ENCODE measurements around the gene INSM1. TPM values are rescaled to one million over a fixed set of nuclear protein-coding genes. Genes with fewer than 3 reads are reported as not detected.

Gene INSM1, protein sequence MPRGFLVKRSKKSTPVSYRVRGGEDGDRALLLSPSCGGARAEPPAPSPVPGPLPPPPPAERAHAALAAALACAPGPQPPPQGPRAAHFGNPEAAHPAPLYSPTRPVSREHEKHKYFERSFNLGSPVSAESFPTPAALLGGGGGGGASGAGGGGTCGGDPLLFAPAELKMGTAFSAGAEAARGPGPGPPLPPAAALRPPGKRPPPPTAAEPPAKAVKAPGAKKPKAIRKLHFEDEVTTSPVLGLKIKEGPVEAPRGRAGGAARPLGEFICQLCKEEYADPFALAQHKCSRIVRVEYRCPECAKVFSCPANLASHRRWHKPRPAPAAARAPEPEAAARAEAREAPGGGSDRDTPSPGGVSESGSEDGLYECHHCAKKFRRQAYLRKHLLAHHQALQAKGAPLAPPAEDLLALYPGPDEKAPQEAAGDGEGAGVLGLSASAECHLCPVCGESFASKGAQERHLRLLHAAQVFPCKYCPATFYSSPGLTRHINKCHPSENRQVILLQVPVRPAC
- total RNA-seq: not detected

DNA sequence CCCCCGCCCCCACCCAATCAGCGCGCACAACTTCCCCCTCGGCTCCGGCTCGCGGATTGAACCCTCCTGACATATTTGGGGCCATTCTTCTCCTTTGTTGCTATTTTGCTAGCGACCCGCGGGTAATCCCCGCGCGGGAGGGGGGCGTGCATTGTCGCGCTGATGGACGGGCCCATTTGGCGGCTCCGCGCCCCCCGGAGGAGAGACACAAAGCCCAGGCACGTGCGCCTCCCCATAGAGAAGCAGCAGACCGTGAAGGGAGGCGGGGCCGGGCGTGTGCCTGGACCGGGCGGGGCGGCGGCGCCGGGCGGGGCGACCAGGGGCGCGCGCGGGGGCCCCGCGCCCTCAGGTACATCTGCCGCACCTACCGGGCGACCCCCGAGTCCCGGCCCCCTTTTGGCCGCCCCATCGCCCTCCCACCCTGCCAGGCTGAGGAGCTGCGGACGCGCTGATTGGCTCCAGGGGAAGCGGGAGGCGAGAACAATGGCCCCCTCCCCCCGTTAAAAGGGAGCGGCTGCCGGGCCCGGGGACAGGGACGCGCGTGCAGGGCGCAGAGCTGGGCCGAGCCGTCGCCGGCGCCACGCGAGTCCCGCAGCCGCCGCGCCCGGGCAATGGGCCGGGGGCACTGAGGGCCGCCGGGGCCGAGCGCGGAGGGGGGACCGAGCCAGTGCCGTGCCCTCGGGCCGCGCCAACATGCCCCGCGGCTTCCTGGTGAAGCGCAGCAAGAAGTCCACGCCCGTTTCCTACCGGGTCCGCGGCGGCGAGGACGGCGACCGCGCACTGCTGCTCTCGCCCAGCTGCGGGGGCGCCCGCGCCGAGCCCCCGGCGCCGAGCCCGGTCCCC is at the start of gene INSM1:
Gene INSM1, plus strand, starts transcription at position 530 of the 843 bp plus-strand sequence. Its CDS starts 164 bp downstream, at position 694.
- Mint-ChIP-seq H3K9me3 (no peaks in the 10 kb centered on the region), H3K36me3 (no peaks in the 10 kb centered on the region), H3K4me1 (ENCODE audit: low read depth in 2 of 2) (peaks cover 6 to 18% of the 10 kb centered on the region in 2 donors), H3K27ac (no peak within 1 kb of the TSS), H3K4me3 (no peak within 1 kb of the TSS), H3K27me3 (peaks cover 51 to 57% of the 10 kb centered on the region in 2 donors)
- DNase-seq (ENCODE audit: low spot score) (no peak), ATAC-seq (no peak)

DNA sequence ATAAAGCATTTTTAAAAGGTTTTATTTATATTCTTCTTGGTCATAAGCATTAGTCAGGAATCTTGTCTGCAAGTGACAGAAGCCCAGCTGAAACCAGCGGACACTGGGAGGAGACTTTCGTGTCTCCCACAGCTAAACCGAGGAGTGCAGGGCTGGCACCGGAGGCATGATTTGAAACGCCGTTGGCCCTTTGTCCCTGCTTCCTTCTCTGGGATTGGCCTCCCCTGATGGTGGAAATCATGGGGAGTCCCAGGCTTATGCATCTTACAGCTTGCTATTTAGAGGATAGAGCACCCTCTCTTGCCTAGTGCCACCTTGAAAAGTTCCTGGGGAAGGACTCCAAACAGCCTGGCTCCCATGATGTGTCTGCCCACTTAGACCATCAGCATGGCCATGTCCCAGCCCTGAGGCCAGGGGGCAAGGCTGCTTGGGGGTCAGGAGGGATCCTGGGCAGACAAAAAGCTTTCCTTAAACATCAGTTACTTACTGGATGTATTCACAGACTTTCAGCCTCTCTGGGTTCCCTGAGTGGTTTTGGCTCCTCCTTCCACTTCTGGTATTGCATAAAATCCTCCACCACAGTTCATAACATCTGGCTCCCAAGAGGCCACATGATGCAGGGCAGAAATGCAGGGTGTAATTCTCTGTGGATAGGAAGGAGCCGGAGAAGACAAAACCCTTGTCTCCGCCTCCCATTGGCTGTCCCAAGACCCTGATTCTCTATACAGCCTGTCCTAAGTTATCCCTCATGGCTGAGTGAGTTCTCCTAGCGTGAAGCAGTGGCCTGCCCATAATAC is 49.3 kb upstream of the INSM1 start:
- ATAC-seq (peak in 1 of 2 donors; percentile 9), DNase-seq (ENCODE audit: low spot score) (no peak)
- Mint-ChIP-seq H3K9me3 (no peaks in the 10 kb centered on the region), H3K4me1 (ENCODE audit: low read depth in 2 of 2) (no peaks in the 10 kb centered on the region), H3K27me3 (no peaks in the 10 kb centered on the region), H3K27ac (no peak overlapping the region), H3K4me3 (no peak overlapping the region), H3K36me3 (no peaks in the 10 kb centered on the region)

DNA sequence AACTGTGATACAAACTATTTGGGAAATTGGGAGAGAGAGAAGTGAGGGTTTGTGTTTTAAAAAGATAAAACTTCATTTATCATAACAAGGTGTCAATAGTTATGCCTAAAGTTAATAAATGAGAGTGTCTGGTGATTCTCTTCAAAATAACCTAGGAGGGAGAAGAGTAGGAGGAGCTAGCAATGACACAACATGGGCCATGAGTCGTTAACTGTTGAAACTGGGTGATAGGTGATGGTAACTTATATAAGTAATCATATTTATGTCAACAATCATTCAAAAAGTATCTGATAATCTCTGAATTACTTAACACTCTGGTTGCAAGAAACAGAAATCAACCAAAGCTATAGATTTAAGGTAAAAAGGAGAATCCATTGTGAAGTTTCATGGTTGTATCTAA is 46.8 kb upstream of the INSM1 start:
- ATAC-seq (no peak), DNase-seq (ENCODE audit: low spot score) (no peak)
- Mint-ChIP-seq H3K4me3 (no peak overlapping the region), H3K27me3 (peaks cover 0 to 7% of the 10 kb centered on the region in 2 donors), H3K9me3 (no peaks in the 10 kb centered on the region), H3K36me3 (no peaks in the 10 kb centered on the region), H3K27ac (no peak overlapping the region), H3K4me1 (ENCODE audit: low read depth in 2 of 2) (no peaks in the 10 kb centered on the region)

DNA sequence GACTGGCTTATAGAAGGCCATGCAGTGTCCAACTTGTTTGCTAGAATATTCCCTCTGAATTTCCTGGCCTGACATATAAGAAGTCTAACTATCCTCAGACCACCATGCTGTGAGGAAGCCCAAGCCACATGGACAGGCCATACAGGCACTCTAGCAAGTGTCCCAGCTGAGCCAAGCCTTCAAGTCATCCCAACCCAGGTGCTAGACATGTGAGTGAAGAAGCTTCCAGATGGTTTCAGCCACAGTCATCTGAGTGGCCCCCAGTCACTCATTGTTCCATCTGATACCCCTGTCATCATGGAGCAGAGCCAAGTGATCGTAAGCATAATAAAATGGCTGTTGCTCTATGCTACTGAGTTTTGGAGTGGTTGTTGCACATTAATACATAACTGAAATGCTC is 46.0 kb upstream of the INSM1 start:
- DNase-seq (ENCODE audit: low spot score) (no peak), ATAC-seq (peak in 1 of 2 donors; percentile 61)
- no peak overlapping the region for H3K27ac Mint-ChIP-seq
- H3K9me3 Mint-ChIP-seq: no peaks in the 10 kb centered on the region
- peaks cover 3 to 15% of the 10 kb centered on the region in 2 donors for H3K27me3 Mint-ChIP-seq
- no peaks in the 10 kb centered on the region for H3K36me3 Mint-ChIP-seq
- no peak overlapping the region for H3K4me3 Mint-ChIP-seq
- H3K4me1 Mint-ChIP-seq (ENCODE audit: low read depth in 2 of 2): no peaks in the 10 kb centered on the region

DNA sequence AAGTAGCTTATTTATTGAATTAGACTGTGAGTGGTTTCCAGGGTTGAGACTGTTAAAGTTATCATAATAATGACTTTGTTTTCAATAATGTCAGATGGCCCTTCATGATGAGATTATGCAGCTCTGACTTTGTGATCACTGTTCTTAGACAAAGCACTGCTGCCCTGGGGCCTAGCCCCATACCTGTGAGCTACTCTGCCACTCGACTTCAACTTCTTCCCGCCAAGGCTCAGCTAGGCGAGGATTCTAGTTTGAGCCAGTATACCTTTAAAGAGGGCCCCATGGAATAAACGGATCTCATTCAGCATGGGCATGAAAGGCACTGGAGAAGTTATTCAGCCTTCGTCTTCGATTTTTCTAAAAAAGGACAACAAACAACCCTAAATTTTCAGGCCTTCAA is 45.0 kb upstream of the INSM1 start:
- no peak overlapping the region for H3K27ac Mint-ChIP-seq

DNA sequence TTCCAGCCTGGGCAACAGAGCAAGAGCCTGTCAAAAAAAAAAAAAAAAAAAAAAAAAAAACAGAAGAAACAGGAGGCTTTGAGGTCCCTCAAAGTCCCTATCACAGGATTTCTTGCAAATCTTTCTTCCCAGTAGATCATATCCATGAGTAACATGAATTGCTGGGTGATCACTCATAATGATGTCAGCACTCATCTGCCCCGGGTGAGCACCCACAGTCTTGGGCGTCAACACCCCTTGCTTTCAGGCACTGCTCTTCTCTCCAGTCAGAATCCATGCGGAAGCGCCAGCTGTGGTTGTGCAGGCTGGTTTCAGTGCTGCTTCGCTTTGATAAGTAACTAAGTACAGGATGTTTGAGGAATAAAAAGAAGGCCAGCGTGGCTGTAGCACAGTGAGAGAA is 40.2 kb upstream of the INSM1 start:
- Mint-ChIP-seq H3K27ac (no peak overlapping the region), H3K4me3 (no peak overlapping the region), H3K36me3 (no peaks in the 10 kb centered on the region), H3K27me3 (peaks cover 11 to 37% of the 10 kb centered on the region in 2 donors), H3K9me3 (no peaks in the 10 kb centered on the region), H3K4me1 (ENCODE audit: low read depth in 2 of 2) (no peaks in the 10 kb centered on the region)
- DNase-seq (ENCODE audit: low spot score) (no peak), ATAC-seq (no peak)

More for the DNA sequence above, 45.0 kb upstream of the INSM1 start:
- ATAC-seq (no peak), DNase-seq (ENCODE audit: low spot score) (no peak)
- H3K27me3 Mint-ChIP-seq: peaks cover 5 to 24% of the 10 kb centered on the region in 2 donors
- H3K36me3 Mint-ChIP-seq: no peaks in the 10 kb centered on the region
- no peaks in the 10 kb centered on the region for H3K4me1 Mint-ChIP-seq (ENCODE audit: low read depth in 2 of 2)
- H3K4me3 Mint-ChIP-seq: no peak overlapping the region
- H3K9me3 Mint-ChIP-seq: no peaks in the 10 kb centered on the region

- H3K27ac Mint-ChIP-seq: no peak overlapping the region
- H3K9me3 Mint-ChIP-seq: no peaks in the 10 kb centered on the region
- no peaks in the 10 kb centered on the region for H3K4me1 Mint-ChIP-seq (ENCODE audit: low read depth in 2 of 2)
- ATAC-seq: no peak
- H3K27me3 Mint-ChIP-seq: peaks cover 11 to 37% of the 10 kb centered on the region in 2 donors
- DNase-seq (ENCODE audit: low spot score): no peak
- no peaks in the 10 kb centered on the region for H3K36me3 Mint-ChIP-seq
- H3K4me3 Mint-ChIP-seq: no peak overlapping the region
Observed at GRCh38 chr20:20329564-20329963, 38.3 kb upstream of the INSM1 start.

GRCh38 chr20:20331156-20331555 is 36.7 kb upstream of the INSM1 start:
- no peaks in the 10 kb centered on the region for H3K36me3 Mint-ChIP-seq
- H3K4me3 Mint-ChIP-seq: no peak overlapping the region
- no peak overlapping the region for H3K27ac Mint-ChIP-seq
- no peak for DNase-seq (ENCODE audit: low spot score)
- H3K27me3 Mint-ChIP-seq: peaks cover 11 to 31% of the 10 kb centered on the region in 2 donors
- no peaks in the 10 kb centered on the region for H3K4me1 Mint-ChIP-seq (ENCODE audit: low read depth in 2 of 2)
- ATAC-seq: no peak
- H3K9me3 Mint-ChIP-seq: no peaks in the 10 kb centered on the region

GRCh38 chr20:20331817-20332216 is 36.1 kb upstream of the INSM1 start:
- H3K4me3 Mint-ChIP-seq: no peak overlapping the region
- H3K27ac Mint-ChIP-seq: no peak overlapping the region
- H3K27me3 Mint-ChIP-seq: peaks cover 8 to 24% of the 10 kb centered on the region in 2 donors
- DNase-seq (ENCODE audit: low spot score) (no peak), ATAC-seq (no peak)
- H3K36me3 Mint-ChIP-seq: no peaks in the 10 kb centered on the region
- no peaks in the 10 kb centered on the region for H3K4me1 Mint-ChIP-seq (ENCODE audit: low read depth in 2 of 2)
- H3K9me3 Mint-ChIP-seq: no peaks in the 10 kb centered on the region

DNA sequence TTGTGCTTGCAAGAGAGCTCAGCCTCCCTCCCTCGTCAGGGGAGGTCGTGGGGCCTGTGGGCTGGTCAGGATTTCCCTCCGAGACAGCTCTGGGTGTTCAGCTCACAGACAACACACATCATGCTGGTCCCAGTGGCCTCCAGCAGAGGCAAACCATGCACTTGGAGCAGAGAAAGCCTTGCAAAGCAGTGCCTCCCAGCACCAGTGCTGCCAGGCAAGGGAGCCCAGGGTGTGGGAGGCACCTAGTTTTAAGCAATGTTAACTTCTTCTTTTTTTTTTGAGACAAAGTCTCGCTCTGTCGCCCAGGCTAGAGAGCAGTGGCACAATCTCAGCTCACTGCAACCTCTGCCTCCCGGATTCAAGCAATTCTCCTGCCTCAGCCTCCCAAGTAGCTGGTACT is 34.0 kb upstream of the INSM1 start:
- Mint-ChIP-seq H3K4me1 (ENCODE audit: low read depth in 2 of 2) (no peaks in the 10 kb centered on the region), H3K27ac (no peak overlapping the region), H3K9me3 (no peaks in the 10 kb centered on the region), H3K4me3 (no peak overlapping the region), H3K27me3 (peaks cover 3 to 15% of the 10 kb centered on the region in 2 donors), H3K36me3 (no peaks in the 10 kb centered on the region)
- DNase-seq (ENCODE audit: low spot score) (no peak), ATAC-seq (no peak)

DNA sequence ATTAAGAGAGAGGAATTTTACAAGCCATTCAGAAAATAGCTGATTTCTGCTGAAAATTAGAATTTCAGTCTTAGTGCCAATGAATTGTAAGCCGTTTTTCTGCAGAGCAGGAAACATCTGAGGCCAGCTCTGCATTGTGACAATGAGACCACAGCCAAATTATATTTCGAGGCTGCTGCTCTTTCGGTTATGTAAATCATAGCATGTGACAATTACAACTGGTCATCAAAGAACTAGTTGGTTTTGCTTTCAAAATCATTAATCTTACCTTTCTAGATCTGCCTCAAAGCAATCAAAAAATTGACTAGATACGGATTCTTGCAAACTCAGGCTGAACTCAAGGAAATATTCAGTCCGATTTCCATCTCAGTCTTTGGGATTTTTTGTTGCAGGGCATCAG is 33.4 kb upstream of the INSM1 start:
- Mint-ChIP-seq H3K27me3 (peaks cover 0 to 9% of the 10 kb centered on the region in 2 donors), H3K27ac (no peak overlapping the region), H3K4me3 (no peak overlapping the region), H3K4me1 (ENCODE audit: low read depth in 2 of 2) (no peaks in the 10 kb centered on the region), H3K36me3 (no peaks in the 10 kb centered on the region), H3K9me3 (no peaks in the 10 kb centered on the region)
- ATAC-seq: no peak
- no peak for DNase-seq (ENCODE audit: low spot score)

DNA sequence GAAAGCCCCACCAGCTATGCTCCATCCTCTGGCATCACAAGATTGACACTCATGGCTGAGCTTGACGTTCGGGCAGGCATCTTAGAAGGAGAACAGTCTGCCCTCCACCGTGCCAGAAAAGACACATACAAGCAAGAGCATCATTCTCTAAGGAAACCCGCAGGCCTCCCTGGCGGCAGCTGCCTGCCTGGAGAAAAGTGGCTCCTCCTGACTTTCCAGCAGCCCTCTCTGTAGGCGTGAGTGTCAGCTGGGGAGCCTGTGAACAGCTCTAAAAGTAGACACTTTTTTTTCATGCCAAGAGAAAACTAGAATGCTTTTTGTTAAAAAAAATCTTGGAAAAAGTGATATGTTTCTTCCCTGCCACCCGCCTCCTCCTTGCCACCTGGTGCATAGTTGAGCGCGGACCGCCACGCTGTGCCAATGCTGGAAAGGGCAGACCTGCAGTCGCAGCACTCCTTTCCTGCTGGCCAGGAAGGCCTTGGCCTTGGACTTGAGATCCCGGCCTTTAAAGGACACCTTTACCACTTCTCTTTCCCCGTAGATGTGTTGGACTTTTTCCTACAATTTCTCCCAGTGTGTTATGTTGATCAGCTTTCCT is 29.7 kb upstream of the INSM1 start:
- Mint-ChIP-seq H3K4me1 (ENCODE audit: low read depth in 2 of 2) (no peaks in the 10 kb centered on the region), H3K36me3 (no peaks in the 10 kb centered on the region), H3K9me3 (no peaks in the 10 kb centered on the region), H3K27me3 (peaks cover 4 to 5% of the 10 kb centered on the region in 2 donors), H3K27ac (no peak overlapping the region), H3K4me3 (no peak overlapping the region)
- no peak for ATAC-seq
- no peak for DNase-seq (ENCODE audit: low spot score)

DNA sequence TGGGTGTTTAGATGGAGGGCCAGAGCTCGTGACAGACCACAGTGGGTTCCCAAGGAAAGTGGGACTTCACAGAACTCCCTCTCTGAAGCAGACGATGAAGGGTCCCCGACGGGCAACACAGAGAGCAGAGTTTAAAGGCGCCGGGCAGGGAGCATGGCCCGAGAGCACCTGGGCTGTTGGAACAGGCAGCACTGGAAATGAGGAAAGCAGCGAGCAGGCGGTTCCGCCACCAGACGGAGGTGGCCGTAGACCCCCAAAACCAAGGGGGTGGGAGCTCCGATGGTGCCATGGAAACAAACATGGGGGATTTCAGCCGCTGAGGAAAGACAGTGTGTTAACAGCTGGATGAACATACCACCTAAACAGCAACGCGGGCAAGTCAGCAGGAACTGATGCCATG is 27.5 kb upstream of the INSM1 start:
- DNase-seq (ENCODE audit: low spot score) (no peak), ATAC-seq (no peak)
- Mint-ChIP-seq H3K4me3 (no peak overlapping the region), H3K36me3 (no peaks in the 10 kb centered on the region), H3K4me1 (ENCODE audit: low read depth in 2 of 2) (no peaks in the 10 kb centered on the region), H3K27me3 (peaks cover 6 to 10% of the 10 kb centered on the region in 2 donors), H3K9me3 (no peaks in the 10 kb centered on the region), H3K27ac (no peak overlapping the region)
